A549 treated with RU486 at 1 μM for 4 hours (cell line): ENCODE measurements around the gene BMP2K. TPM values are rescaled to one million over a fixed set of nuclear protein-coding genes. Genes with fewer than 3 reads are reported as not detected.

Source experiments
- total RNA-seq: library from RNA; stranded (reverse); fragments of 200-300 nt; extraction: Qiagen RNA extraction; gene quantifications from 5 replicates; pipeline ENCODE4 v1.2.3, GENCODE V29; 2022; ENCODE audit warnings: low read depth

BMP2K gene
- 5.6 to 11.9 TPM (median 11.6 TPM) in 5 replicates for total RNA-seq

GRCh38 chr4:78776079-78776728, at the start of gene BMP2K:
TSS of gene BMP2K (plus strand) at chr4:78776350. CDS start at chr4:78776544, 194 bp downstream.

DNA sequence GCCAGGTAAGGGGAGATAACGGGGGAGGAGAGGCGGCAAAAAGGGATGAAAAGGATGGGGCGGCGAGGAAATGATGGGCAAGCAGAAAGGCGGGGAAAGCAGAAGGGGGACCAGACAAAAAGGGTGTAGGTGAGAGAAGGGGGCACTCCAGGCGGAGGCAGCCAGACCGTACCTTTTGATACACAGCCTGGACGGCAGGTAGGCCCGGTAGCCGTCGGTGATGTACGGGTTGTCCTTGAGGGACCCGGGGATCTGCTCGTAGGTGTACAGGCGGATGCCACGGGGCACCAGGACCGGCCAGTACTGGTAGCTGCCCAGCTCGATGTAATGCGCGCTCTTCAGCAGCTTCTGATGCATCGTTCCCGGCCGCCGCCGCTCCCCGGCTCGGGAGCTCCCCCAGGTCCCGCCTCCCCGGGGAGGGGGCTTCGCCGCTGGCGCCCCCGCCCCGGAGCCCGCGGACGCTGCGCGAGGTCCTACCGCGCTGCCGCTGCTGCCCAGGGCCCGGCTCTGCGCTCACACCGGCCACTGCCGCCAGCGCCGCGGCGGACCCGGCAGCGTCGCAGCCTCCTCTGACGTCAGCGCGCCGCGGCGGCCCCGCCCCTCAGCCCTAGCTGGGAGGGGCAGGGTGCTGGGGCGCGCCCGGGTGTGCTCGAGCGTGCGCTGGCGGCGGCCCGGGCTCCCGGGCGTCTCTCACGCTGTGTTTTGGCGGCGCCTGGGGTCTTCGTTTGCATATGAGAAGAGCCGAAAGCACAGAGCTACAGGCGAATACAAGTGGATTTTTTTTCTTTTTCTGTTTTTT, 162.9 kb downstream of the BMP2K start, which contains the start of gene PAQR3:
Gene PAQR3 (minus strand): TSS at position 571 of the 799 bp plus-strand sequence. CDS start 214 bp downstream, at position 357.

Other genes with a start within 250 kb of the BMP2K start
- 54.9 to 76.4 TPM (median 59.0 TPM) in 5 replicates for gene ANXA3, start 224.6 kb upstream of the BMP2K start, total RNA-seq
- gene PAQR3, start 163.1 kb downstream of the BMP2K start, total RNA-seq: 5.7 to 11.7 TPM (median 9.9 TPM) in 5 replicates